Osteoblast (primary cell): ENCODE results near the gene AUTS2. TPM values are rescaled to one million over a fixed set of nuclear protein-coding genes. Genes with fewer than 3 reads are reported as not detected.

Experiments used
- DNase-seq: peaks from one replicate; pipeline ENCODE4 v3.0.0; 2011; ENCODE audit warnings: low spot score, mixed read lengths; ENCODE audit not compliant: insufficient read length; ENCODE audit errors: missing footprints
- H2AFZ ChIP-seq: 2 replicates; pipeline ENCODE4 v1.6.0; 2011; ENCODE audit warnings: mild to moderate bottlenecking, low read length
- H3K27ac ChIP-seq: 2 replicates; pipeline ENCODE4 v1.5.1; 2011; ENCODE audit warnings: mild to moderate bottlenecking, low read depth, low read length, moderate library complexity
- H3K27me3 ChIP-seq: 2 replicates; pipeline ENCODE4 v1.6.0; 2012; ENCODE audit warnings: mild to moderate bottlenecking, control low read depth, inconsistent platforms, low read length, moderate library complexity; ENCODE audit not compliant: insufficient read depth
- H3K36me3 ChIP-seq: 2 replicates; pipeline ENCODE4 v1.5.1; 2011; ENCODE audit warnings: mild to moderate bottlenecking, low read length, control low read depth, moderate library complexity; ENCODE audit not compliant: insufficient read depth
- H3K4me1 ChIP-seq: 2 replicates; pipeline ENCODE4 v1.5.1; 2011; ENCODE audit warnings: mild to moderate bottlenecking, low read length, control low read depth, moderate library complexity; ENCODE audit not compliant: insufficient read depth
- H3K4me2 ChIP-seq: 2 replicates; pipeline ENCODE4 v1.6.0; 2011; ENCODE audit warnings: mild to moderate bottlenecking, low read length; ENCODE audit not compliant: insufficient read depth
- H3K4me3 ChIP-seq: fragments of 200-600 bp; sonication (generic); 3 replicates; pipeline ENCODE4 v1.5.1; 2012; ENCODE audit warnings: mild to moderate bottlenecking, low read length, inconsistent platforms; ENCODE audit not compliant: insufficient read depth
- H3K79me2 ChIP-seq: 2 replicates; pipeline ENCODE4 v1.6.0; 2012; ENCODE audit warnings: mild to moderate bottlenecking, low read length, control low read depth, inconsistent platforms; ENCODE audit not compliant: insufficient read depth
- H3K9me3 ChIP-seq: 2 replicates; pipeline ENCODE4 v1.5.1; 2011; ENCODE audit warnings: low read depth, low read length, control low read depth
- H4K20me1 ChIP-seq: 2 replicates; pipeline ENCODE4 v1.6.0; 2012; ENCODE audit warnings: mild to moderate bottlenecking, low read length, control low read depth; ENCODE audit not compliant: insufficient read depth
- CTCF ChIP-seq: IDR thresholded peaks from 2 replicates; pipeline ENCODE4 v1.5.1; 2011; ENCODE audit warnings: mild to moderate bottlenecking, low read depth, low read length, moderate library complexity; ENCODE audit errors: extremely low read depth
- total RNA-seq: library from RNA; depleted of rRNA; stranded (reverse); fragments of >200 nt; gene quantifications from 2 replicates; pipeline ENCODE4 v1.2.3, GENCODE V29; 2012

AUTS2 gene
- total RNA-seq, 1 donor: 15.2 TPM

GRCh38 chr7:70210200-70210935 is 612.1 kb downstream of the AUTS2 start:
- Histone ChIP-seq H3K27me3 (no peaks in the 10 kb centered on the region), H3K9me3 (no peaks in the 10 kb centered on the region), H3K27ac (no peak overlapping the region), H3K4me1 (peaks cover 13% of the 10 kb centered on the region), H3K36me3 (no peaks in the 10 kb centered on the region), H3K4me3 (no peak overlapping the region), H4K20me1 (no peaks in the 10 kb centered on the region), H3K79me2 (no peaks in the 10 kb centered on the region), H3K4me2 (no peak overlapping the region), H2AFZ (no peak overlapping the region)
- TF ChIP-seq CTCF: no peak
- DNase-seq: no peak

DNA sequence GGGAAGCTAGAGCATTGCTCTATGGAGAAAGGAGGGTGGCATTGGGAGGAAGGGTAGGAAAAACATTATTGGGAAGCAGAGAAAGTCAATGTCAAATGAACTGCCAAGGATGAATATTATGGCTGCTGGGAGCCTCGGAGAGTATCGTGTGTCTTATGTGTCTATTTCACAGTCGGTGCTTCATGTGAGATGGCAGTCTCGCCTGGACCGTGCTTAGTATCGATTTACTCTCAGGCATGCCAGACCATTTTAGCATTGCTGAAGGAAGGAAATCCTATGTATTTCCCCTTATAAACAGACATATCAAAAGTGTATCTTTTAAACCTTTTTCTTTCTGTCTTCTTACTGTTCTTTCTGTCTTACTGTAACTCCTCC is 612.6 kb downstream of the AUTS2 start:
- Histone ChIP-seq H3K27me3 (no peaks in the 10 kb centered on the region), H3K36me3 (no peaks in the 10 kb centered on the region), H3K4me1 (peaks cover 13% of the 10 kb centered on the region), H3K4me2 (no peak overlapping the region), H2AFZ (no peak overlapping the region), H3K4me3 (no peak overlapping the region), H4K20me1 (no peaks in the 10 kb centered on the region), H3K27ac (no peak overlapping the region), H3K79me2 (no peaks in the 10 kb centered on the region), H3K9me3 (no peaks in the 10 kb centered on the region)
- no peak for DNase-seq
- no peak for TF ChIP-seq CTCF

DNA sequence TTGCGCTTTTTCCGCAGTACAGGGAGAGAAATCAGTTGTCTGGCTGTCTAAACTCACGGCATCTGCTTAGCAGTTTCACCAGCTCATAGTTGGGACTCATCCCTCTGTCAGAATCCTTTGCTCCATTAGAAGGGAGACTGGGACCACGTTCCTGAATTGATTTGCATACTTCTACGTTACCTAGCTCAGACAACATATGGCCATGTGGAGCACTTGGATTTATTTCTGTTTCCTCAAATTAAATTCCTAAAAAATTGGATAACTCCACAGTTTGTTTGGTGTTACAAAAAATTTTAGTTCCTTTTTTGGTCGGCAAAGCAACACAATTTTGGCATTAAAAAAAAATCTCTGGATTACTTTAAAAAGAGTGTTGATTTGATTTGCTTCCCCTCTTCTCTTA is 614.0 kb downstream of the AUTS2 start:
- no peak overlapping the region for H2AFZ ChIP-seq
- no peak overlapping the region for H3K4me3 ChIP-seq
- H3K27me3 ChIP-seq: no peaks in the 10 kb centered on the region
- H3K9me3 ChIP-seq: no peaks in the 10 kb centered on the region
- DNase-seq: no peak
- no peaks in the 10 kb centered on the region for H3K36me3 ChIP-seq
- no peaks in the 10 kb centered on the region for H4K20me1 ChIP-seq
- no peak overlapping the region for H3K4me2 ChIP-seq
- peaks cover 13% of the 10 kb centered on the region for H3K4me1 ChIP-seq
- no peak for TF ChIP-seq CTCF
- H3K79me2 ChIP-seq: no peaks in the 10 kb centered on the region
- H3K27ac ChIP-seq: no peak overlapping the region

GRCh38 chr7:70214071-70214470 is 615.8 kb downstream of the AUTS2 start:
- H3K36me3 ChIP-seq: no peaks in the 10 kb centered on the region
- no peaks in the 10 kb centered on the region for H3K79me2 ChIP-seq
- TF ChIP-seq CTCF: no peak
- no peaks in the 10 kb centered on the region for H3K27me3 ChIP-seq
- no peaks in the 10 kb centered on the region for H3K9me3 ChIP-seq
- DNase-seq: no peak
- peaks cover 3% of the 10 kb centered on the region for H3K4me1 ChIP-seq
- H4K20me1 ChIP-seq: no peaks in the 10 kb centered on the region
- H3K4me2 ChIP-seq: no peak overlapping the region
- no peak overlapping the region for H3K27ac ChIP-seq
- H3K4me3 ChIP-seq: no peak overlapping the region
- no peak overlapping the region for H2AFZ ChIP-seq
